Parathyroid adenoma (tissue), 2 donors: ENCODE results near the gene REEP6.

ENCODE experiments used
- H2AFZ ChIP-seq: fragments of 300-600 bp; sonication (generic); one replicate; pipeline ENCODE4 v1.7.0; 2017; ENCODE audit warnings: antibody characterized with exemption, mild to moderate bottlenecking
- H3K27ac ChIP-seq: fragments of 300-600 bp; sonication (generic); one replicate; pipeline ENCODE4 v1.7.0; 2017
- H3K27me3 ChIP-seq: fragments of 300-600 bp; sonication (generic); one replicate; pipeline ENCODE4 v1.7.0; 2017; ENCODE audit warnings: low read length; ENCODE audit not compliant: control insufficient read depth, insufficient read depth
- H3K36me3 ChIP-seq: fragments of 300-600 bp; sonication (generic); one replicate; pipeline ENCODE4 v1.7.0; 2017; ENCODE audit warnings: low read length; ENCODE audit not compliant: control insufficient read depth, insufficient read depth
- H3K4me1 ChIP-seq: fragments of 300-600 bp; sonication (generic); one replicate; pipeline ENCODE4 v1.7.0; 2017; ENCODE audit warnings: control low read depth
- H3K4me2 ChIP-seq: fragments of 300-600 bp; sonication (generic); one replicate; pipeline ENCODE4 v1.7.0; 2017; ENCODE audit warnings: low read length
- H3K4me3 ChIP-seq: fragments of 300-600 bp; sonication (generic); one replicate; pipeline ENCODE4 v1.7.0; 2017; ENCODE audit warnings: low read depth, low read length
- H3K79me2 ChIP-seq: fragments of 300-600 bp; sonication (generic); one replicate; pipeline ENCODE4 v1.7.0; 2017; ENCODE audit warnings: control low read depth
- H3K9ac ChIP-seq: fragments of 300-600 bp; sonication (generic); one replicate; pipeline ENCODE4 v1.7.0; 2017; ENCODE audit warnings: mild to moderate bottlenecking
- H3K9me3 ChIP-seq: fragments of 300-600 bp; sonication (generic); one replicate; pipeline ENCODE4 v1.7.0; 2017; ENCODE audit warnings: low read length; ENCODE audit not compliant: control insufficient read depth
- TF ChIP-seq, protein P1 (sequence below): fragments of 300-600 bp; sonication (generic); IDR thresholded peaks from one replicate; pipeline ENCODE4 v1.7.0; 2017; ENCODE audit warnings: antibody characterized with exemption, mild to moderate bottlenecking
- donor health status: primary hyperparathyroidism.

Gene REEP6

GRCh38 chr19:1524972-1525325 is 34.0 kb downstream of the REEP6 start:
- TF ChIP-seq, protein P1, sequence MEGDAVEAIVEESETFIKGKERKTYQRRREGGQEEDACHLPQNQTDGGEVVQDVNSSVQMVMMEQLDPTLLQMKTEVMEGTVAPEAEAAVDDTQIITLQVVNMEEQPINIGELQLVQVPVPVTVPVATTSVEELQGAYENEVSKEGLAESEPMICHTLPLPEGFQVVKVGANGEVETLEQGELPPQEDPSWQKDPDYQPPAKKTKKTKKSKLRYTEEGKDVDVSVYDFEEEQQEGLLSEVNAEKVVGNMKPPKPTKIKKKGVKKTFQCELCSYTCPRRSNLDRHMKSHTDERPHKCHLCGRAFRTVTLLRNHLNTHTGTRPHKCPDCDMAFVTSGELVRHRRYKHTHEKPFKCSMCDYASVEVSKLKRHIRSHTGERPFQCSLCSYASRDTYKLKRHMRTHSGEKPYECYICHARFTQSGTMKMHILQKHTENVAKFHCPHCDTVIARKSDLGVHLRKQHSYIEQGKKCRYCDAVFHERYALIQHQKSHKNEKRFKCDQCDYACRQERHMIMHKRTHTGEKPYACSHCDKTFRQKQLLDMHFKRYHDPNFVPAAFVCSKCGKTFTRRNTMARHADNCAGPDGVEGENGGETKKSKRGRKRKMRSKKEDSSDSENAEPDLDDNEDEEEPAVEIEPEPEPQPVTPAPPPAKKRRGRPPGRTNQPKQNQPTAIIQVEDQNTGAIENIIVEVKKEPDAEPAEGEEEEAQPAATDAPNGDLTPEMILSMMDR = no peak
- no peak overlapping the region for H3K9ac ChIP-seq
- no peaks in the 10 kb centered on the region for H3K27me3 ChIP-seq
- H3K4me2 ChIP-seq = no peak overlapping the region
- H3K36me3 ChIP-seq = no peaks in the 10 kb centered on the region
- H2AFZ ChIP-seq = no peak overlapping the region
- no peak overlapping the region for H3K4me3 ChIP-seq
- no peak overlapping the region for H3K27ac ChIP-seq
- H3K4me1 ChIP-seq = no peaks in the 10 kb centered on the region
- no peaks in the 10 kb centered on the region for H3K9me3 ChIP-seq
- no peaks in the 10 kb centered on the region for H3K79me2 ChIP-seq

- Histone ChIP-seq H3K27me3 (no peaks in the 10 kb centered on the region), H3K4me1 (no peaks in the 10 kb centered on the region), H3K9ac (no peak overlapping the region), H2AFZ (no peak overlapping the region), H3K79me2 (no peaks in the 10 kb centered on the region), H3K4me2 (no peak overlapping the region), H3K4me3 (no peak overlapping the region), H3K36me3 (no peaks in the 10 kb centered on the region), H3K9me3 (no peaks in the 10 kb centered on the region), H3K27ac (no peak overlapping the region)
- TF ChIP-seq, protein P1 = no peak
Measured at GRCh38 chr19:1525343-1525742, 34.4 kb downstream of the REEP6 start.

DNA sequence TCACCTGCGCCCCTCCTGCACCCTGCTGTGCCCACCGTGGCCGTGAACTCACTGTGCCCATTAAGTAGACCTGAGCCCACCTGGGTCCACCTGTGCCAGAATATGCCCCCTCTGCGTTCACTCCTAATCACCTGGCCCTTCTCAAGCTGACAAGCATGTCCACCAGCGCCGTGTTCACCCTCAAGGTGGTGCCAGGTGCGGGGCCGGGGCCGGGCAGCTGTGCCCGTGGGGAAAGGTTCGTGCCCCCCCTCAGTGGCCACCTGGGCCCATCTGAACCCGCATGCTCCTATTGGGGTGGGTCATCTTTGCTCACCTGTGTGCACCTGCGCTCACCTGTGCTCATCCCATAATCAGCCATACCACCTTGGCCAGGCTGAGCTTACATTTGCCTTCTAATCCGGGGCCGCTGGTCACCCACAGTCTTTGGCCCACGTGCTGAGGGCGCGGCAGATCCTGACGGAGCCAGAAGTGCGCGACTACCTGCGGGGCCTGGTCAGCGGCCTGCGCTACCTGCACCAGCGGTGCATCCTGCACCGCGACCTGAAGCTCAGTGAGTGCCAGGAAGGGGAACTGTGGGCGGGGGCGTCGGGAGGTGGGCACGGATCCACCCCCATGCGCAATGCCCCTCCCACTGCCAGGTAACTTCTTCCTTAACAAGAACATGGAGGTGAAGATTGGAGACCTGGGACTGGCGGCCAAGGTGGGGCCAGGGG is 35.2 kb downstream of the REEP6 start:
- Histone ChIP-seq H3K27me3 (no peaks in the 10 kb centered on the region), H3K9ac (no peak overlapping the region)

GRCh38 chr19:1526979-1527649 is 36.1 kb downstream of the REEP6 start:
- Histone ChIP-seq H2AFZ (no peak overlapping the region), H3K27me3 (no peaks in the 10 kb centered on the region), H3K36me3 (no peaks in the 10 kb centered on the region), H3K79me2 (no peaks in the 10 kb centered on the region), H3K4me3 (no peak overlapping the region), H3K9me3 (no peaks in the 10 kb centered on the region), H3K9ac (no peak overlapping the region), H3K4me1 (no peaks in the 10 kb centered on the region), H3K27ac (no peak overlapping the region), H3K4me2 (no peak overlapping the region)
- TF ChIP-seq, protein P1 = no peak

More for the DNA sequence above, 35.2 kb downstream of the REEP6 start:
- Histone ChIP-seq H2AFZ (no peak overlapping the region), H3K9me3 (no peaks in the 10 kb centered on the region), H3K4me2 (no peak overlapping the region), H3K4me3 (no peak overlapping the region), H3K36me3 (no peaks in the 10 kb centered on the region), H3K4me1 (no peaks in the 10 kb centered on the region), H3K27ac (no peak overlapping the region), H3K79me2 (no peaks in the 10 kb centered on the region)
- TF ChIP-seq, protein P1 = no peak
